K562 (cell line): Measurements from ENCODE around the gene CHST10. TPM values are rescaled to one million over a fixed set of nuclear protein-coding genes. Genes with fewer than 3 reads are reported as not detected.

ENCODE experiments used
- ATAC-seq: fragments of 200-7000 bp; cut with Tn5 transposase; 3 replicates; pipeline ENCODE4 v1.9.1; 2020; ENCODE audit warnings: moderate library complexity
- Bru-seq: library from RNA; stranded (reverse); fragments of 400-500 nt; gene quantifications from one replicate; lab custom pipeline; 2021; lab: Mats Ljungman, UMichigan
- BruChase-seq, 2 experiments: library from RNA; stranded (reverse); fragments of 400-500 nt; gene quantifications; one replicate each; lab custom pipeline; 2021; lab: Mats Ljungman, UMichigan
- BruUV-seq: library from RNA; stranded (reverse); fragments of 400-500 nt; replicated peaks from 2 replicates; lab custom pipeline; 2021; lab: Mats Ljungman, UMichigan
- CTCF ChIA-PET: fragments of 300-600 bp; formaldehyde crosslinking; extraction: SDS; loops from one replicate; lab custom pipeline; 2021; ENCODE audit warnings: low intra/inter-chr PET ratio; lab: Yijun Ruan, JAX
- POLR2A ChIA-PET: fragments of 300-600, 350-650 bp; sonication (Branson Sonifier 250); formaldehyde crosslinking; extraction: SDS; loops from one replicate; lab custom pipeline; 2021; ENCODE audit warnings: antibody characterized with exemption, inconsistent platforms; lab: Yijun Ruan, JAX
- DNase-seq, 4 experiments: peaks; one replicate each; pipeline versions ENCODE4 v3.0.0 to v3.0.0-alpha.2; 2011 to 2018; ENCODE audit warnings: low spot score in 3 of 4, mixed read lengths in 3 of 4; ENCODE audit errors: extremely low read depth in 1 of 4
- FAIRE-seq: peaks from 2 replicates; lab custom pipeline; 2011; peaks lifted over from hg19 to GRCh38; lab: Jason Lieb, UNC
- H2AFZ ChIP-seq: 2 replicates; pipeline ENCODE4 v1.6.0; 2011; ENCODE audit warnings: low read depth, low read length, control low read depth, inconsistent platforms
- H3K27ac ChIP-seq: fragments of 200-600 bp; 3 replicates; pipeline ENCODE4 v1.8.0; 2011; ENCODE audit warnings: low read depth, mild to moderate bottlenecking, control low read depth, inconsistent platforms, low read length, moderate library complexity, mixed read lengths; ENCODE audit errors: extremely low read depth
- H3K27me3 ChIP-seq, 2 experiments: fragments of 300-600 bp in 1 of 2; 2 replicates in 1 of 2; 3 replicates in 1 of 2; pipeline versions ENCODE4 v1.6.0 to v1.8.0; 2011; ENCODE audit warnings: inconsistent platforms in 2 of 2, low read length in 2 of 2, mild to moderate bottlenecking in 1 of 2, mixed read lengths in 1 of 2, moderate library complexity in 1 of 2; ENCODE audit not compliant: control insufficient read depth in 2 of 2, insufficient read depth in 2 of 2
- H3K36me3 ChIP-seq: fragments of 300-600 bp; 3 replicates; pipeline ENCODE4 v1.8.0; 2011; ENCODE audit warnings: mild to moderate bottlenecking, low read length, inconsistent platforms; ENCODE audit not compliant: control insufficient read depth, insufficient read depth
- H3K4me1 ChIP-seq, 2 experiments: fragments of 200-600 bp in 1 of 2; replicated peaks in 1 of 2; 2 replicates in 1 of 2; 3 replicates in 1 of 2; pipeline versions ENCODE4 v1.5.1 to v1.8.0; 2011; ENCODE audit warnings: inconsistent platforms in 2 of 2, low read length in 2 of 2, mild to moderate bottlenecking in 1 of 2, mixed read lengths in 1 of 2, moderate library complexity in 1 of 2; ENCODE audit not compliant: control insufficient read depth in 2 of 2, insufficient read depth in 2 of 2
- H3K4me2 ChIP-seq: 2 replicates; pipeline ENCODE4 v1.6.1; 2011; ENCODE audit warnings: low read length, control low read depth, inconsistent platforms, mixed read lengths; ENCODE audit not compliant: insufficient read depth
- H3K4me3 ChIP-seq: fragments of 200-600 bp; sonication (generic), shearing (Covaris generic); 2 replicates; pipeline ENCODE4 v1.5.1; 2016; ENCODE audit warnings: control low read depth, inconsistent platforms
- H3K79me2 ChIP-seq: fragments of 200-600 bp; 3 replicates; pipeline ENCODE4 v1.8.0; 2011; ENCODE audit warnings: low read length, inconsistent platforms; ENCODE audit not compliant: control insufficient read depth, insufficient read depth
- H3K9ac ChIP-seq, 2 experiments: 2 replicates each; pipeline versions ENCODE4 v1.6.0 to v1.6.1; 2011; ENCODE audit warnings: low read depth in 2 of 2, low read length in 2 of 2, control low read depth in 1 of 2, inconsistent platforms in 1 of 2, mild to moderate bottlenecking in 1 of 2, mixed read lengths in 1 of 2; ENCODE audit not compliant: insufficient read depth in 1 of 2
- H3K9me1 ChIP-seq: one replicate; pipeline ENCODE4 v1.6.0; 2011; ENCODE audit warnings: inconsistent platforms, mild to moderate bottlenecking, low read length, moderate library complexity; ENCODE audit not compliant: control insufficient read depth, insufficient read depth
- H3K9me3 ChIP-seq: replicated peaks from 2 replicates; pipeline ENCODE4 v1.5.1; 2011; ENCODE audit warnings: low read depth, low read length, inconsistent platforms; ENCODE audit not compliant: control insufficient read depth, insufficient read depth
- H4K20me1 ChIP-seq: replicated peaks from 2 replicates; pipeline ENCODE4 v1.6.1; 2011; ENCODE audit warnings: low read length, inconsistent platforms, mixed read lengths; ENCODE audit not compliant: control insufficient read depth, insufficient read depth
- CHCHD3 ChIP-seq: fragments of 250-450 bp; sonication (Bioruptor Pico); IDR thresholded peaks from 2 replicates; pipeline ENCODE4 v2.1.2; 2022; ENCODE audit warnings: mild to moderate bottlenecking
- FUS ChIP-seq: fragments of 200-400 bp; formaldehyde crosslinking; optimal IDR thresholded peaks from 2 replicates; pipeline ENCODE3; 2017; ENCODE audit warnings: low read depth, low read length
- HNRNPK ChIP-seq: fragments of 200-400 bp; formaldehyde crosslinking; IDR thresholded peaks from one replicate; pipeline ENCODE4 v1.6.1; 2018; ENCODE audit warnings: mild to moderate bottlenecking, low read depth, low read length; ENCODE audit not compliant: poor library complexity, severe bottlenecking
- IFI16 ChIP-seq: fragments of 250-450 bp; sonication (Bioruptor Pico); IDR thresholded peaks from 2 replicates; pipeline ENCODE4 v2.1.2; 2022; ENCODE audit warnings: mild to moderate bottlenecking, inconsistent platforms
- NCOA1 ChIP-seq: fragments of 450-650 bp; IDR thresholded peaks from 2 replicates; pipeline ENCODE4 v1.6.1; 2016; ENCODE audit warnings: low read depth
- TSHZ1 ChIP-seq: fragments of 250-450 bp; sonication (Bioruptor Pico); IDR thresholded peaks from 2 replicates; pipeline ENCODE4 v1.4.0; 2020; ENCODE audit warnings: mild to moderate bottlenecking, moderate library complexity
- WHSC1 ChIP-seq: IDR thresholded peaks from one replicate; pipeline ENCODE4 v1.6.1; 2012; ENCODE audit warnings: low read length, control low read depth, inconsistent platforms
- ZNF124 ChIP-seq: sonication (generic); formaldehyde crosslinking; IDR thresholded peaks from 2 replicates; pipeline ENCODE4 v1.8.1; 2022; ENCODE audit warnings: missing genetic modification reagents
- ZNF395 ChIP-seq: fragments of 200-800 bp; sonication (Bioruptor generic); IDR thresholded peaks from 2 replicates; pipeline ENCODE4 v1.6.1; 2017; ENCODE audit warnings: missing genetic modification characterization, missing compliant biosample characterization
- whole genome bisulfite sequencing: fragments of 100-300 bp; shearing (Covaris generic); methylation state at CpG from one replicate; pipeline ENCODE4 v1.1.6; 2016; ENCODE audit warnings: low coverage, mixed read lengths; ENCODE audit not compliant: insufficient coverage; ENCODE audit errors: missing lambda C conversion rate; 5-methylcytosine and 5-hydroxymethylcytosine counted together
- in situ Hi-C: fragments of 300-500 bp; cut with MboI; formaldehyde crosslinking; loops from 4 replicates; pipeline ENCODE4 v1.15.0; 2018; ENCODE audit warnings: inconsistent platforms, mixed read lengths
- intact Hi-C: fragments of 100-400 bp; cut with micrococcal nuclease; formaldehyde crosslinking; loops from 2 replicates; pipeline ENCODE4 v1.14.2; 2022
- long read RNA-seq, 3 experiments: library from polyadenylated mRNA in 2 of 3; library from RNA in 1 of 3; unstranded in 2 of 3; stranded (forward) in 1 of 3; transcript quantifications; one replicate each; pipeline ENCODE4 v2.0.0, GENCODE V29; 2019 to 2022
- polyA minus RNA-seq, 3 experiments: library from RNA; depleted of rRNA, polyadenylated mRNA; stranded (reverse); fragments of >200 nt; gene quantifications; 2 replicates each; pipeline ENCODE4 v1.2.3, GENCODE V29; 2011
- polyA plus RNA-seq, 8 experiments: library from polyadenylated mRNA; depleted of rRNA in 4 of 8; stranded (reverse) in 5 of 8; unstranded in 3 of 8; fragments of >200 nt; fragmentation: Nextera tagmentation in 2 of 8; fragmentation: Illumina TruSeq in 1 of 8; extraction: Ambion mirVana in 2 of 8; extraction: Trizol in 1 of 8; gene quantifications; 2 replicates each; pipeline versions ENCODE4 v1.2.1 to v1.2.3, GENCODE V29; 2011 to 2014; ENCODE audit warnings: inconsistent platforms in 1 of 8, missing spikeins in 1 of 8
- total RNA-seq, 7 experiments: library from RNA; depleted of rRNA in 6 of 7; stranded (reverse); fragments of >200 nt in 6 of 7; fragmentation: Illumina TruSeq in 2 of 7; extraction: Trizol in 2 of 7; gene quantifications; 2 replicates each; pipeline versions ENCODE4 v1.2.1 to v1.2.3, GENCODE V29; 2011 to 2021; ENCODE audit warnings: low replicate concordance in 1 of 7

Gene CHST10, protein sequence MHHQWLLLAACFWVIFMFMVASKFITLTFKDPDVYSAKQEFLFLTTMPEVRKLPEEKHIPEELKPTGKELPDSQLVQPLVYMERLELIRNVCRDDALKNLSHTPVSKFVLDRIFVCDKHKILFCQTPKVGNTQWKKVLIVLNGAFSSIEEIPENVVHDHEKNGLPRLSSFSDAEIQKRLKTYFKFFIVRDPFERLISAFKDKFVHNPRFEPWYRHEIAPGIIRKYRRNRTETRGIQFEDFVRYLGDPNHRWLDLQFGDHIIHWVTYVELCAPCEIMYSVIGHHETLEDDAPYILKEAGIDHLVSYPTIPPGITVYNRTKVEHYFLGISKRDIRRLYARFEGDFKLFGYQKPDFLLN
- 34.8 and 54.3 TPM in 2 replicates for total RNA-seq (2011; cell fraction: chromatin; rRNA removed; ENCODE audit: low replicate concordance)
- 43.0 and 46.6 TPM in 2 replicates for total RNA-seq (2011; cell fraction: nucleolus; rRNA removed)
- total RNA-seq (2011; cell fraction: nucleoplasm; rRNA removed) = 46.7 and 46.8 TPM in 2 replicates
- total RNA-seq (2014; rRNA removed) (19.7 and 21.1 TPM in 2 replicates), total RNA-seq (2014; rRNA removed; fragmentation: Illumina TruSeq; extraction: Trizol) (18.5 and 19.5 TPM in 2 replicates), total RNA-seq (2015; rRNA removed; fragmentation: Illumina TruSeq; extraction: Trizol) (17.6 and 17.8 TPM in 2 replicates), total RNA-seq (2021) (16.8 and 19.3 TPM in 2 replicates), polyA plus RNA-seq (2011; rRNA removed) (21.1 and 25.0 TPM in 2 replicates), polyA plus RNA-seq (2014; fragmentation: Illumina TruSeq; extraction: Trizol) (27.2 and 30.9 TPM in 2 replicates), polyA plus RNA-seq (2014; fragmentation: Nextera tagmentation; extraction: Ambion mirVana) (1 to 10 TPM; 1.3 to 5.3 TPM), polyA plus RNA-seq (2014; rRNA removed) (18.2 and 18.8 TPM in 2 replicates), polyA minus RNA-seq (2011; rRNA and poly(A)+ RNA removed) (24.9 and 36.1 TPM in 2 replicates), Bru-seq, nascent RNA (percentile 78 among the genes with signal in this experiment), BruChase-seq, experiment 1, labeled RNA remaining after a 2-hour chase (percentile 73 among the genes with signal in this experiment), BruChase-seq, experiment 2, labeled RNA remaining after a 6-hour chase (percentile 73 among the genes with signal in this experiment)
- 17.1 and 18.3 TPM in 2 replicates for polyA plus RNA-seq (2011; cell fraction: cytosol; rRNA removed)
- polyA plus RNA-seq (2011; cell fraction: nucleus; rRNA removed) = 18.5 and 26.2 TPM in 2 replicates
- 15.4 and 15.5 TPM in 2 replicates for polyA plus RNA-seq (2012)
- polyA minus RNA-seq (2011; cell fraction: cytosol; rRNA and poly(A)+ RNA removed) = 11.3 and 16.3 TPM in 2 replicates
- polyA minus RNA-seq (2011; cell fraction: nucleus; rRNA and poly(A)+ RNA removed) = 13.7 and 19.8 TPM in 2 replicates
- long read RNA-seq, experiment 1, transcript CHST10-201 (7 exons, 2,842 nt) = major isoform, 145 of 285 reads
- long read RNA-seq, experiment 1, partial matches to known transcripts = 21 of 285 reads
- long read RNA-seq, experiment 1, other reads (novel, unspliced or antisense) = 119 of 285 reads
- long read RNA-seq, experiment 2, transcript CHST10-201 (7 exons, 2,842 nt) = major isoform, 5 of 19 reads
- long read RNA-seq, experiment 2, partial matches to known transcripts = 4 of 19 reads
- long read RNA-seq, experiment 2, other reads (novel, unspliced or antisense) = 10 of 19 reads
- long read RNA-seq, experiment 3, partial matches to known transcripts = 2 of 11 reads
- long read RNA-seq, experiment 3, other reads (novel, unspliced or antisense) = 5 of 11 reads

DNA sequence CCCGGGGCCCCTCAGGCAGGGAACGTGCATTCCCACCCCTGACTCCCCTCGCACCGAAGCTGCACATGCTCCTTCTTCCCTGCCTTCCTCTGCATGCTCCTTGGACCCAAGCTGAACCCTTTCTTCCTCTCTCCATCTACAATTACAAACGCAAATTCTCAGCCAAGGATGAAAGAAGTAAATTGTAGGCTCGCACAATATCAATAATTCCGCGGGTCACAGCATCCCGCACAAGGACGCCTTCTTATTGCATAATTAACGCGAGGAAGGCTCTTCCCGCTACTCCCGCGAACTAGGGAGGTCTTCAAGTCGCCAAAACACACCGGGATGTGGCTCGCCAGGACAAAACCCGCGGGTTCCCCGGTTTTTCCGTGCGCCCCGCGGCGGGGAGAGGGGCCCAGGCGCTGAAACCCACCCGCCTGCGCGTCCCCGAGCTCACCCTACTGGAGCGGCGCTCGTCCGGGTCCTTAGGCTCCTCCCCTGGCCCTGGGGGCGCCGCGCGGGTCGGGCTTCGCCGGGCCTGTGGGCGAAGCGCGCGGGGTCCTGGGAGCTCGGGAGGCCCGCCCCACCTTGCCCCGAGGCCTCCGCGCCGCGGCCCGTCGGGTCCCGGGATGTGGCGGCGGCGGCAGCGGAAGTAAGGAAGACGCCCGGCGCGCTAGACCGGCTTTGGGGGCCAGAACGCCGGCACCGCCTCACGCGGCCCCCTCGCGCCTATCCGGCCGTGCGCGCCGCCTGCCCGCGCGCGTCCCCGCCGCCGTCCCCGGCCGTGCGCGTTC is at the start of gene CHST10:
Gene CHST10, minus strand, starts transcription at position 734 of the 776 bp plus-strand sequence. CDS start 10,993 bp downstream, outside the sequence.
- peaks cover 8 to 10% of the 10 kb centered on the region in 2 experiments; a peak in 3 of 5 replicates for H3K4me1 ChIP-seq
- FAIRE-seq (no peak), DNase-seq (peak; percentile 78 to 92 (median 90)), ATAC-seq (peak; percentile 98)
- 1% methylated on average over 62 of the region's 88 CpGs for WGBS
- peaks cover 27% of the 10 kb centered on the region for H3K36me3 ChIP-seq
- H3K9me3 ChIP-seq = no peaks in the 10 kb centered on the region
- intact Hi-C loops (no loop called here), in situ Hi-C loops (no loop called here)
- ChIA-PET CTCF (no interaction called here), POLR2A (interaction anchor here (0.6 to 2.3 kb wide), 8 partner anchors 9 to 604 kb away, joined by 3 to 12 read pairs (median 4); partner anchors contain the start of gene PDCL3)
- BruUV-seq = no TSS peak
- peak within 1 kb of the TSS; percentile 98 for H3K4me2 ChIP-seq
- H3K79me2 ChIP-seq = peaks cover 34% of the 10 kb centered on the region
- peak within 1 kb of the TSS; percentile 77 for H3K4me3 ChIP-seq
- H3K27ac ChIP-seq = peak within 1 kb of the TSS; percentile 79
- H3K9me1 ChIP-seq = no peaks in the 10 kb centered on the region
- H2AFZ ChIP-seq = peak within 1 kb of the TSS; percentile 89
- H3K9ac ChIP-seq = peak within 1 kb of the TSS; percentile 87 to 94
- H3K27me3 ChIP-seq = no peaks in the 10 kb centered on the region
- no peaks in the 10 kb centered on the region for H4K20me1 ChIP-seq
- TF ChIP-seq CHCHD3 (CRISPR knock-in tag) (no peak), NCOA1 (no peak), HNRNPK (no peak), FUS (no peak), ZNF124 (CRISPR knock-in tag) (no peak), TSHZ1 (no peak), IFI16 (no peak), ZNF395 (CRISPR knock-in tag) (peak; percentile 80; the same call in 1 of the 2 replicates), WHSC1 (no peak)
